Common myeloid progenitor, CD34-positive (primary cell): ENCODE data around the gene WNK2.

Experiments
- CTCF ChIA-PET: fragments of 350-600 bp; sonication (Branson Sonifier 250); formaldehyde crosslinking; loops from one replicate; lab custom pipeline; 2021; ENCODE audit warnings: antibody characterized with exemption; lab: Charles Lee
- POLR2A ChIA-PET: fragments of 350-600 bp; sonication (Branson Sonifier 250); formaldehyde crosslinking; loops from one replicate; lab custom pipeline; 2021; ENCODE audit warnings: antibody characterized with exemption; lab: Charles Lee
- DNase-seq, 3 donors: peaks; one replicate each; pipeline versions ENCODE4 v3.0.0 to v3.0.0-alpha.2; 2013
- H3K27ac ChIP-seq, 2 experiments: 1 replicate in 1 of 2; 2 replicates in 1 of 2; pipeline ENCODE4 v1.7.0; 2013; ENCODE audit warnings: inconsistent platforms in 2 of 2, low read length in 2 of 2, mild to moderate bottlenecking in 2 of 2, low read depth in 1 of 2, moderate library complexity in 1 of 2; ENCODE audit not compliant: severe bottlenecking in 2 of 2, insufficient read depth in 1 of 2, poor library complexity in 1 of 2
- H3K27me3 ChIP-seq, 5 experiments: replicated peaks in 2 of 5; 1 replicate in 3 of 5; 2 replicates in 2 of 5; pipeline versions ENCODE4 v1.6.1 to v1.7.0; 2013; ENCODE audit warnings: low read length in 4 of 5, mild to moderate bottlenecking in 2 of 5, moderate library complexity in 2 of 5, inconsistent platforms in 1 of 5; ENCODE audit not compliant: insufficient read depth in 5 of 5, control insufficient read depth in 4 of 5
- H3K36me3 ChIP-seq, 4 experiments: 1 replicate in 2 of 4; 2 replicates in 2 of 4; pipeline versions ENCODE4 v1.6.1 to v1.7.0; 2013; ENCODE audit warnings: low read length in 3 of 4, control low read depth in 1 of 4, mild to moderate bottlenecking in 1 of 4; ENCODE audit not compliant: control insufficient read depth in 4 of 4, insufficient read depth in 4 of 4
- H3K4me1 ChIP-seq, 4 experiments: 1 replicate in 3 of 4; 2 replicates in 1 of 4; pipeline versions ENCODE4 v1.6.1 to v1.7.1; 2013; ENCODE audit warnings: low read length in 3 of 4, mild to moderate bottlenecking in 3 of 4, control low read depth in 1 of 4, inconsistent platforms in 1 of 4, moderate library complexity in 1 of 4; ENCODE audit not compliant: control insufficient read depth in 4 of 4, insufficient read depth in 4 of 4; ENCODE audit errors: control extremely low read depth in 1 of 4
- H3K4me3 ChIP-seq, 7 experiments: 1 replicate in 4 of 7; 2 replicates in 3 of 7; pipeline versions ENCODE4 v1.5.1 to v1.7.0; 2013; ENCODE audit warnings: mild to moderate bottlenecking in 7 of 7, low read length in 6 of 7, moderate library complexity in 6 of 7, inconsistent platforms in 2 of 7, low read depth in 2 of 7, control low read depth in 1 of 7; ENCODE audit not compliant: insufficient read depth in 4 of 7, control insufficient read depth in 1 of 7; ENCODE audit errors: extremely low read depth in 1 of 7
- H3K9me3 ChIP-seq, 5 experiments: 1 replicate in 4 of 5; 2 replicates in 1 of 5; pipeline versions ENCODE4 v1.6.1 to v1.7.1; 2013; ENCODE audit warnings: low read length in 4 of 5, mild to moderate bottlenecking in 2 of 5, inconsistent platforms in 1 of 5, low read depth in 1 of 5, moderate library complexity in 1 of 5; ENCODE audit not compliant: control insufficient read depth in 4 of 5, insufficient read depth in 2 of 5; ENCODE audit errors: control extremely low read depth in 1 of 5
- WGBS: methylation state at CpG from one replicate; pipeline ENCODE4 v1.1.5; 2013; ENCODE audit not compliant: insufficient coverage; 5-methylcytosine and 5-hydroxymethylcytosine counted together

WNK2 gene

GRCh38 chr9:93300585-93301081 lies 116.7 kb downstream of the WNK2 start:
- WGBS = 92% methylated on average over 12 of the region's 12 CpGs

GRCh38 chr9:93301291-93301811 lies 117.4 kb downstream of the WNK2 start:
- Histone ChIP-seq H3K36me3 (no peaks in the 10 kb centered on the region), H3K9me3 (no peaks in the 10 kb centered on the region), H3K27me3 (peaks cover 0 to 9% (median 0%) of the 10 kb centered on the region in 5 experiments), H3K4me1 (no peaks in the 10 kb centered on the region), H3K27ac (no peak overlapping the region), H3K4me3 (no peak overlapping the region)
- WGBS = 91% methylated on average over 11 of the region's 17 CpGs
- ChIA-PET POLR2A (no interaction called here), CTCF (interaction anchor here (0.6 to 5.4 kb wide), 6 partner anchors 13 to 344 kb away, joined by 3 to 50 read pairs (median 16); no protein-coding TSS in a partner anchor)
- DNase-seq = no peak

More at GRCh38 chr9:93300585-93301081, 116.7 kb downstream of the WNK2 start:
- H3K9me3 ChIP-seq = no peaks in the 10 kb centered on the region
- H3K4me1 ChIP-seq = no peaks in the 10 kb centered on the region
- no peak overlapping the region for H3K4me3 ChIP-seq
- no peak for DNase-seq
- POLR2A ChIA-PET = no interaction called here
- CTCF ChIA-PET = interaction anchor here (0.6 to 5.4 kb wide), 4 partner anchors 14 to 143 kb away, joined by 3 to 42 read pairs (median 16); no protein-coding TSS in a partner anchor
- H3K27me3 ChIP-seq = peaks cover 0 to 7% (median 0%) of the 10 kb centered on the region in 5 experiments
- no peak overlapping the region for H3K27ac ChIP-seq
- no peaks in the 10 kb centered on the region for H3K36me3 ChIP-seq

DNA sequence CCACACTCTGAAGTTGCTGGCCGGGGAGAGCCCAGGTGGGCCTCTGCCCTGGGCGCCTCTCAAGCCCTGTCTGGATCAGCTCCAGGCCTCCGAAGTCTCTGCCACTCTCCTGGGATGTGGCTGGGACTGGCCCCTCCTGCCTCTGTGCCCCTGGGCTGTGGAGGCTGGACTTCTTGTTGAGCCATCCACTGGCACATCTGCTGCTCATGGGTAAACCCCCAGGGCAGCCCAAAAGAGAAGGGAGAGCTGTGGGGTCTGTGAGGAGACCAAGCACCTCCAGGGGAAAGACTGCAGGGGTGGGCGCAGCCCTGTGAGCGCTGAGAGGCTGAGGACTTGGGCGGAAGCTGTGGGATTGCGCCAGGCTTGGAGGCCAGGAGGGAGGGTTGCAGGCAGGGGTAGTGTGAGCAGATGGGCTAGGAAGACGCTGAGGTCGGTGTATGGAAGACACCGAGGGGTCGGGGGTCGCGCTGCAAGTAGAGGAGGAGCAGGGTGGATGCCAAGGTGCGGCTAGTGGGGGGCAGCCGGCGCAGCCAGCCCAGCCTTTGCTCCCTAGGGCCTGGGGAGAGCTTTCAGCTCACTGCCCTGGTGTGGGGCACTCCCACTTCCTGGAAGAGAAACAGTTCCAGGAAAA lies 118.1 kb downstream of the WNK2 start:
- Histone ChIP-seq H3K4me1 (no peaks in the 10 kb centered on the region), H3K36me3 (no peaks in the 10 kb centered on the region), H3K27me3 (peaks cover 0 to 9% (median 0%) of the 10 kb centered on the region in 5 experiments), H3K27ac (no peak overlapping the region), H3K9me3 (no peaks in the 10 kb centered on the region), H3K4me3 (no peak overlapping the region)
- 93% methylated on average over 16 of the region's 16 CpGs for WGBS
- ChIA-PET CTCF (interaction anchor here (0.9 to 5.4 kb wide), 17 partner anchors 12 to 347 kb away, joined by 3 to 50 read pairs (median 5); no protein-coding TSS in a partner anchor), POLR2A (interaction anchor here (0.6 kb wide), 1 partner anchor 11 kb away, joined by 6 read pairs; no protein-coding TSS in a partner anchor)
- no peak for DNase-seq

- WGBS = 96% methylated on average over 3 of the region's 6 CpGs
- Histone ChIP-seq H3K4me1 (no peaks in the 10 kb centered on the region), H3K36me3 (no peaks in the 10 kb centered on the region), H3K9me3 (no peaks in the 10 kb centered on the region), H3K27ac (no peak overlapping the region), H3K27me3 (peaks cover 0 to 9% (median 0%) of the 10 kb centered on the region in 5 experiments), H3K4me3 (no peak overlapping the region)
- ChIA-PET CTCF (interaction anchor here (0.6 to 5.4 kb wide), 22 partner anchors 12 to 424 kb away, joined by 3 to 50 read pairs (median 4); no protein-coding TSS in a partner anchor), POLR2A (interaction anchor here (0.6 kb wide), 1 partner anchor 10 kb away, joined by 6 read pairs; no protein-coding TSS in a partner anchor)
- peak; percentile 85 to 93 (median 90) for DNase-seq
Measured at GRCh38 chr9:93302586-93303257, 118.8 kb downstream of the WNK2 start.

DNA sequence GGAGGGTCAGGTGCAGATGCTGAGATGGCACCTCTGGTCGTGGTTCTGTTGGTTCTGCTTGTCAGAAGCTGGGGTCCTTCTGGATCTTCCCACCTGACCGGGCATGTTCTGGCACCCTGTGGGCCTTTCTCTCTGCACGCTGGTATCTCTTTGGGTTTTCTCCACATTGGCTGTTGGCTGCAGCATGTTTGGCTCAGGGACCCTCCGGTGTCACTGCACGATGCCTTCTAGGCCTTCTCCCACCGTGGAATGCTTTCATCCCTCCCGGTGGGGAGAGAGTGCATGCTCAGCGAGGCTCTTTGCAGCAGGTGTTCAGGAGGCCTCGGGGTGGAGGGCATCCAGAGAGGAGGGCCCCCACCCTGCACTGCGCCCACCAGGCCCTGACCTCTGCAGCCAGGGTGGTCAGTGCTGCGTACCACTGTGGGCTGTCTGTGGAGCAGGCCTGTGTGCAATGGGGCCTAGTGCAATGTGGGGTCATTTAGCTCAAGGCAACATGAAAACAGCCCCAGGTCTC lies 119.4 kb downstream of the WNK2 start:
- Histone ChIP-seq H3K27me3 (peaks cover 0 to 9% (median 0%) of the 10 kb centered on the region in 5 experiments), H3K36me3 (no peaks in the 10 kb centered on the region), H3K4me1 (no peaks in the 10 kb centered on the region), H3K27ac (no peak overlapping the region), H3K4me3 (no peak overlapping the region), H3K9me3 (no peaks in the 10 kb centered on the region)
- ChIA-PET POLR2A (no interaction called here), CTCF (interaction anchor here (0.6 to 5.4 kb wide), 20 partner anchors 11 to 425 kb away, joined by 3 to 50 read pairs (median 4); no protein-coding TSS in a partner anchor)
- DNase-seq = no peak
- 96% methylated on average over 11 of the region's 11 CpGs for WGBS

GRCh38 chr9:93303806-93304573 lies 120.1 kb downstream of the WNK2 start:
- H3K4me3 ChIP-seq = no peak overlapping the region
- ChIA-PET CTCF (interaction anchor here (1.1 to 5.4 kb wide), 13 partner anchors 10 to 349 kb away, joined by 3 to 50 read pairs (median 5); no protein-coding TSS in a partner anchor), POLR2A (no interaction called here)
- H3K36me3 ChIP-seq = no peaks in the 10 kb centered on the region
- no peaks in the 10 kb centered on the region for H3K4me1 ChIP-seq
- no peak for DNase-seq
- peaks cover 0 to 6% (median 0%) of the 10 kb centered on the region in 5 experiments for H3K27me3 ChIP-seq
- no peak overlapping the region for H3K27ac ChIP-seq
- no peaks in the 10 kb centered on the region for H3K9me3 ChIP-seq
- 95% methylated on average over 15 of the region's 19 CpGs for WGBS
